ENCODE measurements around the gene HOXA13. TPM values are rescaled to one million over a fixed set of nuclear protein-coding genes. Genes with fewer than 3 reads are reported as not detected.
A peak's percentile ranks its signal among the peaks of the same experiment; 100 is the strongest.

HOXA13 gene
- total RNA-seq, 2 donors from 2014 or later, result not detected

DNA sequence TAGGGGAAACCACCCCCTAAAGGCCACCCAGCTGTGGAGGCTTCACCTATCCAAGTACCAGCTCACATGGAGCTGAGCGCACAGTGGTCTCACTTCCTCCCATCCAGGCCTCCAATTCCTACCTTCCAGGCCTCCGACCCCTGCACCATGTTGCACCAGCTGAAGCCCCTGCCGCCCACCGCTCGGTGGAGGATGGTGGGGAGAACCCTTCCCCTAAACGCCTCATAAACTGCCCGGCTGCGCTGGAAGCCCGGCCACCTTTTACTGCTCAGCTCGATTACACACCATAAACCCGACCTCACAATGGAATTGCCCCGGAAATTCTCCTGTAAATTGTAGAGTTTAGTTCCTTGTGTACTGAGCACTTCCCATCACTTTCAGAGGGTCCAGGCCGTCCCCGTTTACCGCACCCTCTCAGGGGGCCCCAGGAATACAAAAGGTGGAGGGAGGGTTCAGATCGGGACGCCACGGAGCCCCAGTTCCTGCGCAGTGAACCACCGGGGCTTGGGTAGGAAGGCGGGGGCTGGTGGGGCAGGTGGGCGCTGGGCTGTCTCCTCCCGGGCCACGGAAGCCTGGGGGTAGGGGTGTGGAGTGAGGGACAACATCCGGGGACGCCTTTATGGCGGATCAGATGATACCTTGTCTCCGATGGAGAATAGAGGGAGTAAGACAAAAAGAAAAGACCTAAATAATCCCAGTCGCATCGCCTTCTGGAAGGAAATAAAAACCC lies 42.0 kb downstream of the HOXA13 start:
- no peak overlapping the region for H3K9ac ChIP-seq (ENCODE audit: extremely low read depth, low read length, poor library complexity, severe bottlenecking)
- H3K36me3 ChIP-seq (ENCODE audit: control insufficient read depth, insufficient read depth, low read length), result no peaks in the 10 kb centered on the region
- Mint-ChIP-seq H3K27ac (no peak overlapping the region), H3K9me3 (peaks cover 43% of the 10 kb centered on the region), H3K4me3 (no peak overlapping the region), H3K27me3 (ENCODE audit: insufficient read depth) (peaks cover 99% of the 10 kb centered on the region), H3K4me1 (no peaks in the 10 kb centered on the region), H3K36me3 (ENCODE audit: low read depth) (peaks cover 2% of the 10 kb centered on the region)
- peak; percentile 44 for DNase-seq
- H3K4me1 ChIP-seq (ENCODE audit: control insufficient read depth, insufficient read depth, low read length), result no peaks in the 10 kb centered on the region
- H3K4me3 ChIP-seq (ENCODE audit: low read length), result no peak overlapping the region
- H3K27ac ChIP-seq (ENCODE audit: low read depth, low read length), result no peak overlapping the region
- H3K9me3 ChIP-seq (ENCODE audit: control insufficient read depth, low read length), result peaks cover 38% of the 10 kb centered on the region
- peaks cover 100% of the 10 kb centered on the region for H3K27me3 ChIP-seq (ENCODE audit: control insufficient read depth, insufficient read depth, low read length, poor library complexity, severe bottlenecking)
- WGBS, 2 experiments (ENCODE audit: insufficient coverage in 1 of 2, insufficient read length in 1 of 2), result 39 to 49% methylated on average over 19 to 29 of the region's 30 CpGs
- TF ChIP-seq, protein P1, sequence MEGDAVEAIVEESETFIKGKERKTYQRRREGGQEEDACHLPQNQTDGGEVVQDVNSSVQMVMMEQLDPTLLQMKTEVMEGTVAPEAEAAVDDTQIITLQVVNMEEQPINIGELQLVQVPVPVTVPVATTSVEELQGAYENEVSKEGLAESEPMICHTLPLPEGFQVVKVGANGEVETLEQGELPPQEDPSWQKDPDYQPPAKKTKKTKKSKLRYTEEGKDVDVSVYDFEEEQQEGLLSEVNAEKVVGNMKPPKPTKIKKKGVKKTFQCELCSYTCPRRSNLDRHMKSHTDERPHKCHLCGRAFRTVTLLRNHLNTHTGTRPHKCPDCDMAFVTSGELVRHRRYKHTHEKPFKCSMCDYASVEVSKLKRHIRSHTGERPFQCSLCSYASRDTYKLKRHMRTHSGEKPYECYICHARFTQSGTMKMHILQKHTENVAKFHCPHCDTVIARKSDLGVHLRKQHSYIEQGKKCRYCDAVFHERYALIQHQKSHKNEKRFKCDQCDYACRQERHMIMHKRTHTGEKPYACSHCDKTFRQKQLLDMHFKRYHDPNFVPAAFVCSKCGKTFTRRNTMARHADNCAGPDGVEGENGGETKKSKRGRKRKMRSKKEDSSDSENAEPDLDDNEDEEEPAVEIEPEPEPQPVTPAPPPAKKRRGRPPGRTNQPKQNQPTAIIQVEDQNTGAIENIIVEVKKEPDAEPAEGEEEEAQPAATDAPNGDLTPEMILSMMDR (conservative IDR thresholded peaks at IDR 0.05), result no peak

DNA sequence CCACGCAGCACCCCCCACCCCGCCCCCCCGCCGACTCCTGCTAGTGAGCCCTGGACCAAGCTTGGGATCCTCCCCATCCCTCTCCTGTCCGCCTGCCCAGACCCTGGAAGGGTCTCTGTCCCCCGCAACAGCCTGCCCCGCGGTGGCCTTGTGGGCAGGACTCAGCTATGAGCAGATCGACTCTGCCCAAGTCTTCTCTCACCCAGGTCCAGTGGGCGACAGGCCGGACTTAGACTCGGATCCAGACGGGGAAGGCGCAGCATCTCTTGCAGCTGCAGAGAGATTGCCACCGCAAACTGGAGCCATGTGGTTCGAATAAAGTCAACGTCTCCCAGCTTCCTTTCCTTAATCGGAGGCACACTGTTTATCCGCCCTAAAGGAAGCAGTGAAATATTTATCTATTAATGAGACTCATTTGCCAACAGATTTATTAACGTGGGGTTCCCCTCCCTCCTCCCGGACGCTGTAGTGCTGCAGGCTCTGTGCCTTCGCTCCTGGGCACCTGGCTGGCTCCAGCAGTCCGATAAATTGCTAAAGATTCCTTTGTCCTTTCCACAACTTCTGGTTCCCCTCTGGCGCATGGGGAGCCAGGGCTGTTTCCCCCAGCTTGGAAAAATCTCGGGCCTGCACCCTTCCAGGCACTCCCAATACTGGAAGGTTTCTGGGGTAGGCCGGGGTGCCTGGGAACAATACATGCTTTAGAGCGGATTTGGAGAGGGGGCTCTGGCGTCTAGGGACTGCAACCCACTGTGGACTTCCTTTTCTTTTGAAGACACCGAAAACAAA lies 42.8 kb downstream of the HOXA13 start:
- H3K4me3 ChIP-seq (ENCODE audit: low read length), result no peak overlapping the region
- H3K4me1 ChIP-seq (ENCODE audit: control insufficient read depth, insufficient read depth, low read length), result no peaks in the 10 kb centered on the region
- no peak overlapping the region for H3K9ac ChIP-seq (ENCODE audit: extremely low read depth, low read length, poor library complexity, severe bottlenecking)
- Mint-ChIP-seq H3K27ac (no peak overlapping the region), H3K4me1 (no peaks in the 10 kb centered on the region), H3K27me3 (ENCODE audit: insufficient read depth) (peaks cover 99% of the 10 kb centered on the region), H3K4me3 (no peak overlapping the region), H3K9me3 (peaks cover 43% of the 10 kb centered on the region), H3K36me3 (ENCODE audit: low read depth) (peaks cover 2% of the 10 kb centered on the region)
- TF ChIP-seq, protein P1 (conservative IDR thresholded peaks at IDR 0.05), result no peak
- peak; percentile 31 for DNase-seq
- no peak overlapping the region for H3K27ac ChIP-seq (ENCODE audit: low read depth, low read length)
- H3K27me3 ChIP-seq (ENCODE audit: control insufficient read depth, insufficient read depth, low read length, poor library complexity, severe bottlenecking), result peaks cover 100% of the 10 kb centered on the region
- H3K9me3 ChIP-seq (ENCODE audit: control insufficient read depth, low read length), result peaks cover 38% of the 10 kb centered on the region
- WGBS, 2 experiments (ENCODE audit: insufficient coverage in 1 of 2, insufficient read length in 1 of 2), result 36 to 47% methylated on average over 6 to 30 of the region's 30 CpGs
- no peaks in the 10 kb centered on the region for H3K36me3 ChIP-seq (ENCODE audit: control insufficient read depth, insufficient read depth, low read length)

DNA sequence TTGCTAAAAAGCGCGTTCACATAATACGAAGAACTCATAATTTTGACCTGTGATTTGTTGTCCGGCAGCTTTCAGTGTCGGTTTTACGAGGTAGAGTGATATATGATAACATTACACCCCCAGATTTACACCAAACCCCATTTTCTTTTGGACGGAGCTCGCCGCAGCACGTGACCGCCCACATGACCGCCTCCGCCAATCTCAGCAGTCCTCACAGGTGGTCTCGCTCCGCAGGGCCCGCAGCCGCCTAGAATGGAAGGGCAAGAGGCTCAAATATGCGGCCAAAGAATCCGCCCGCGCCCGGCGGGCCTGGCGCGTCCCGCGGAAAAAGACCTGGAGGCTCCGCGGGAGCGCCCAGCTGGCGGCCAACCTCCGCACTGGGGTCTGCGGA lies 43.4 kb downstream of the HOXA13 start, which contains the start of gene HOXA7:
Gene HOXA7 (minus strand): TSS at position 168 of the 391 bp plus-strand sequence. CDS start 130 bp downstream, at position 38.
- Histone ChIP-seq H3K4me3 (ENCODE audit: low read length) (peak within 1 kb of the TSS; percentile 62), H3K9ac (ENCODE audit: extremely low read depth, low read length, poor library complexity, severe bottlenecking) (no peak within 1 kb of the TSS), H3K27me3 (ENCODE audit: control insufficient read depth, insufficient read depth, low read length, poor library complexity, severe bottlenecking) (peaks cover 100% of the 10 kb centered on the region), H3K36me3 (ENCODE audit: control insufficient read depth, insufficient read depth, low read length) (no peaks in the 10 kb centered on the region), H3K4me1 (ENCODE audit: control insufficient read depth, insufficient read depth, low read length) (no peaks in the 10 kb centered on the region), H3K9me3 (ENCODE audit: control insufficient read depth, low read length) (peaks cover 38% of the 10 kb centered on the region), H3K27ac (ENCODE audit: low read depth, low read length) (no peak within 1 kb of the TSS)
- H3K4me1 Mint-ChIP-seq, result no peaks in the 10 kb centered on the region
- DNase-seq, result peak; percentile 90
- H3K4me3 Mint-ChIP-seq, result peak within 1 kb of the TSS; percentile 46
- 0 to 12% methylated on average over 5 to 31 of the region's 33 CpGs for WGBS, 2 experiments (ENCODE audit: insufficient coverage in 1 of 2, insufficient read length in 1 of 2)
- H3K27me3 Mint-ChIP-seq (ENCODE audit: insufficient read depth), result peaks cover 99% of the 10 kb centered on the region
- peaks cover 2% of the 10 kb centered on the region for H3K36me3 Mint-ChIP-seq (ENCODE audit: low read depth)
- no peak within 1 kb of the TSS for H3K27ac Mint-ChIP-seq
- TF ChIP-seq, protein P1 (conservative IDR thresholded peaks at IDR 0.05), result no peak
- peaks cover 43% of the 10 kb centered on the region for H3K9me3 Mint-ChIP-seq

Measured in endodermal cell (in vitro differentiated cells).